Neural cell (in vitro differentiated cells): Measurements from ENCODE around the gene PRRT2. TPM values are rescaled to one million over a fixed set of nuclear protein-coding genes. Genes with fewer than 3 reads are reported as not detected.

Source experiments
- H2AFZ ChIP-seq: fragments of 200-600, 300-800 bp; sonication (generic), shearing (Covaris generic); 2 replicates; pipeline ENCODE4 v1.6.0; 2014; ENCODE audit warnings: low read depth, mild to moderate bottlenecking, antibody characterized with exemption, low read length, moderate library complexity
- H3F3A ChIP-seq: fragments of 200-600 bp; shearing (Covaris generic); 2 replicates; pipeline ENCODE4 v1.6.1; 2016; ENCODE audit warnings: mild to moderate bottlenecking, moderate library complexity, mixed read lengths, antibody characterized with exemption, low read length; ENCODE audit not compliant: insufficient read depth, poor library complexity, severe bottlenecking
- H3K27ac ChIP-seq: fragments of 200-600, 300-800 bp; sonication (generic), shearing (Covaris generic); 2 replicates; pipeline ENCODE4 v1.5.1; 2014; ENCODE audit warnings: mild to moderate bottlenecking, low read length, moderate library complexity
- H3K27me3 ChIP-seq: fragments of 300-800, 200-600 bp; sonication (generic), shearing (Covaris generic); 2 replicates; pipeline ENCODE4 v1.6.0; 2014; ENCODE audit warnings: mild to moderate bottlenecking, low read depth, low read length, moderate library complexity; ENCODE audit not compliant: insufficient read depth
- H3K36me3 ChIP-seq: fragments of 300-800, 200-600 bp; sonication (generic), shearing (Covaris generic); 2 replicates; pipeline ENCODE4 v1.5.1; 2014; ENCODE audit warnings: mild to moderate bottlenecking, antibody characterized with exemption, low read length, moderate library complexity; ENCODE audit not compliant: insufficient read depth
- H3K4me2 ChIP-seq: fragments of 300-800, 200-600 bp; sonication (generic), shearing (Covaris generic); 2 replicates; pipeline ENCODE4 v1.6.0; 2014; ENCODE audit warnings: mild to moderate bottlenecking, low read length
- H3K4me3 ChIP-seq: fragments of 300-800, 200-600 bp; sonication (generic), shearing (Covaris generic); 2 replicates; pipeline ENCODE4 v1.5.1; 2014; ENCODE audit warnings: mild to moderate bottlenecking, low read length, moderate library complexity
- H3K79me2 ChIP-seq: fragments of 200-600 bp; shearing (Covaris generic); replicated peaks from 2 replicates; pipeline ENCODE4 v1.6.0; 2014; ENCODE audit warnings: mild to moderate bottlenecking, low read length, moderate library complexity; ENCODE audit not compliant: insufficient read depth
- H3K9ac ChIP-seq: fragments of 300-800, 200-600 bp; sonication (generic), shearing (Covaris generic); 2 replicates; pipeline ENCODE4 v1.6.1; 2016; ENCODE audit warnings: mild to moderate bottlenecking, low read length, mixed read lengths
- H3K9me2 ChIP-seq: fragments of 200-600 bp; shearing (Covaris generic); 2 replicates; pipeline ENCODE4 v1.6.1; 2016; ENCODE audit warnings: mild to moderate bottlenecking, low read length, mixed read lengths; ENCODE audit not compliant: insufficient read depth
- H3K9me3 ChIP-seq: fragments of 200-600, 300-800 bp; sonication (generic), shearing (Covaris generic); 2 replicates; pipeline ENCODE4 v1.6.1; 2016; ENCODE audit warnings: mild to moderate bottlenecking, mixed run types, low read length, moderate library complexity, mixed read lengths
- H4K20me1 ChIP-seq: fragments of 200-600 bp; shearing (Covaris generic); 2 replicates; pipeline ENCODE4 v1.6.1; 2016; ENCODE audit warnings: mild to moderate bottlenecking, mixed run types; ENCODE audit not compliant: insufficient read depth
- CTCF ChIP-seq: fragments of 450-650 bp; IDR thresholded peaks from 2 replicates; pipeline ENCODE4 v1.5.1; 2014; ENCODE audit warnings: antibody characterized with exemption, mild to moderate bottlenecking, moderate library complexity; ENCODE audit not compliant: poor library complexity, severe bottlenecking
- EP300 ChIP-seq: fragments of 450-650 bp; conservative IDR thresholded peaks from 2 replicates; pipeline ENCODE4 v1.6.1; 2014; ENCODE audit warnings: antibody characterized with exemption, mild to moderate bottlenecking, moderate library complexity; ENCODE audit not compliant: poor library complexity, severe bottlenecking
- EZH2 ChIP-seq: fragments of 200-600, 300-800 bp; shearing (Covaris generic), sonication (generic); IDR thresholded peaks from 2 replicates; pipeline ENCODE4 v1.6.1; 2014; ENCODE audit warnings: antibody characterized with exemption, low read length, borderline replicate concordance, mild to moderate bottlenecking; ENCODE audit not compliant: insufficient read depth, poor library complexity, severe bottlenecking
- MXI1 ChIP-seq: fragments of 450-650 bp; conservative IDR thresholded peaks from 2 replicates; pipeline ENCODE4 v1.6.1; 2014; ENCODE audit warnings: antibody characterized with exemption, mild to moderate bottlenecking; ENCODE audit not compliant: poor library complexity, severe bottlenecking
- POLR2AphosphoS5 ChIP-seq: IDR thresholded peaks from 2 replicates; pipeline ENCODE4 v1.6.1; 2012
- RAD21 ChIP-seq: fragments of 450-650 bp; conservative IDR thresholded peaks from 2 replicates; pipeline ENCODE4 v1.6.1; 2014; ENCODE audit warnings: antibody characterized with exemption, mild to moderate bottlenecking, moderate library complexity
- REST ChIP-seq: IDR thresholded peaks from 2 replicates; pipeline ENCODE4 v1.6.1; 2012; ENCODE audit warnings: borderline replicate concordance
- SMC3 ChIP-seq: fragments of 450-650 bp; conservative IDR thresholded peaks from 2 replicates; pipeline ENCODE4 v1.6.1; 2014; ENCODE audit warnings: antibody characterized with exemption, mild to moderate bottlenecking, moderate library complexity; ENCODE audit not compliant: poor library complexity
- TAF1 ChIP-seq: IDR thresholded peaks from 2 replicates; pipeline ENCODE4 v1.6.1; 2012; ENCODE audit warnings: low read depth
- polyA plus RNA-seq: library from polyadenylated mRNA; depleted of rRNA; stranded (reverse); fragments of >200 nt; gene quantifications from 2 replicates; pipeline ENCODE4 v1.2.3, GENCODE V29; 2014

The PRRT2 gene
- polyA plus RNA-seq, 1 donor from 2014 or later: 84.2 TPM

DNA sequence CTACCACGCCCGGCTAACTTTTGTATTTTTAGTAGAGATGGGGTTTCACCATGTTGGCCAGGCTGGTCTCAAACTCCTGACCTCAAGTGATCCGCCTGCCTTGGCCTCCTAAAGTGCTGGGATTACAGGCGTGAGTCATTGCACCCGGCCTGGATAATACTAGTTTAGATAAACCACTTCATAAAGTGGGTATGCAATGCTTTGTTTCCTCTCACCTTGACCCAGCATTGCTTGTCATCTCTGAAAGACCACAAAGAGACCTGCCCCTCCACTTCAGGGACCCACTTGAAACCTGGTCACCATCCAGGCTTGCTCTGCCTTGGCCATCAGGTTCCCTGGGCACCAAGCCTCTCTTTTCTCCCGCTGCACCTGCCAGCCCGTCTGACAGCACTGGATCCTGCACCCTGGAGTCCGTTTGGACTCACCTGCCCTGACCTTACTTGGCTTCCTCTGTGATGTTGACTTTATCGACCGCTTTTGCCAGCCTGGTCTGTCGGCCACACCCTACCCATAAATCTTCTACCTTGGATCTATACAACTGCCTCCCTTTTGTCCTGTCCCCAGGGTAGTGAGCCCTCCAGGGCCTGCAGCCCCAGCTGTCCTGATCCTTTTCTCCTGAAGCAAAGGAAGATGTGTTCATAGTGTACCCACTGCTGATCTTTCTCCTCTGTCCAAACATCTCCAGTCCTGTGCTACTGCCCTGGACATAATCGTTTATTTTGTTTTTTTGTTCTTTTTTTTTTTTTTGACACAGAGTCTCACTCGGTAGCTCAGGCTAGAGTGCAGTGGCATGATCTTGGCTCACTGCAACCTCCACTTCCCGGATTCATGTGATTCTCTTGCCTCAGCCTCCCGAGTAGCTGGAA, 46.6 kb upstream of the PRRT2 start:
- TF ChIP-seq RAD21 (no peak), POLR2AphosphoS5 (no peak), EZH2 (no peak), EP300 (no peak)
- H4K20me1 ChIP-seq: no peaks in the 10 kb centered on the region
- H3K9me3 ChIP-seq: no peaks in the 10 kb centered on the region
- no peak overlapping the region for H3K27ac ChIP-seq
- H3K27me3 ChIP-seq: no peaks in the 10 kb centered on the region
- H3K9ac ChIP-seq: no peak overlapping the region
- H2AFZ ChIP-seq: no peak overlapping the region
- H3K4me2 ChIP-seq: no peak overlapping the region
- H3K36me3 ChIP-seq: no peaks in the 10 kb centered on the region
- no peaks in the 10 kb centered on the region for H3K9me2 ChIP-seq
- no peak overlapping the region for H3K4me3 ChIP-seq
- H3F3A ChIP-seq: no peaks in the 10 kb centered on the region
- H3K79me2 ChIP-seq: no peaks in the 10 kb centered on the region

DNA sequence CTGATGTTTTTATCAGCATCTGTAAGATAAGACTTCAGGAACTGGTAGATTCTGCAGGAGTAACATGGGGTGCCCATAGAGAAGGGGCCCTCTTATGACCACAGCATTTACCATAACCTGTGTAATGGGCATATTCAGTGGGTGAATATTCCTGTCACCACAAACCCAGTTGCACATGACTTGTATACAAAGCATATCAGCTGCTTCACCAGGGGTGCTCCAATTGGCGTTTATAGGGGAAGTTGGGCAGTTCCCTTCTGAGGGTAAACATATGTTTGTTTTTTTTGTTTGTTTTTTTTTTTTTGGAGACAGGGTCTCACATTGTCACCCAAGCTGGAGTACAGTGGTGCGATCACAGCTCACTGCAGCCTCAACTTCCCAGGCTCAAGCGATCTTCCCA, 45.4 kb upstream of the PRRT2 start:
- Histone ChIP-seq H3K9me3 (no peaks in the 10 kb centered on the region), H3K4me3 (no peak overlapping the region), H3F3A (no peaks in the 10 kb centered on the region), H3K36me3 (no peaks in the 10 kb centered on the region), H3K27me3 (no peaks in the 10 kb centered on the region), H3K79me2 (no peaks in the 10 kb centered on the region), H3K4me2 (no peak overlapping the region), H3K27ac (no peak overlapping the region), H3K9ac (no peak overlapping the region), H2AFZ (no peak overlapping the region), H3K9me2 (no peaks in the 10 kb centered on the region), H4K20me1 (no peaks in the 10 kb centered on the region)
- TF ChIP-seq RAD21: no peak
- no peak for TF ChIP-seq MXI1
- TF ChIP-seq CTCF: no peak
- TF ChIP-seq REST: no peak
- no peak for TF ChIP-seq SMC3
- no peak for TF ChIP-seq POLR2AphosphoS5
- TF ChIP-seq TAF1: no peak
- no peak for TF ChIP-seq EZH2
- TF ChIP-seq EP300: no peak
